HCT116 (cell line): ENCODE data around the gene THSD1. TPM values are rescaled to one million over a fixed set of nuclear protein-coding genes. Genes with fewer than 3 reads are reported as not detected.
"Not testable (repeated sequence)": the region's sequence is repeated elsewhere in the genome, so short reads cannot be mapped to it uniquely, and the experiment has no call there.

Experiments used
- ATAC-seq: fragments of 200-7000 bp; cut with Tn5 transposase; 2 replicates; pipeline ENCODE4 v1.9.1; 2020; ENCODE audit warnings: mild to moderate bottlenecking, moderate library complexity
- BruUV-seq: library from RNA; stranded (reverse); fragments of 400-500 nt; replicated peaks from 2 replicates; lab custom pipeline; 2021; lab: Mats Ljungman, UMichigan
- CTCF ChIA-PET: fragments of 300-600 bp; sonication (Branson Sonifier 250); formaldehyde crosslinking; loops from one replicate; lab custom pipeline; 2021; ENCODE audit warnings: antibody characterized with exemption; lab: Charles Lee
- POLR2A ChIA-PET: fragments of 300-600, 350-600 bp; sonication (Branson Sonifier 250); formaldehyde crosslinking; loops from one replicate; lab custom pipeline; 2021; ENCODE audit warnings: antibody characterized with exemption; lab: Charles Lee
- RAD21 ChIA-PET, 2 experiments: fragments of 300-600 bp; sonication (Branson Sonifier 250); formaldehyde crosslinking; loops; one replicate each; lab custom pipeline; 2023; ENCODE audit warnings: low total read pairs in 2 of 2; ENCODE audit not compliant: uncharacterized antibody in 2 of 2, unreplicated experiment in 2 of 2, low non-redundant PET in 1 of 2; lab: Charles Lee
- DNase-seq: peaks from one replicate; pipeline ENCODE4 v3.0.0-alpha.2; 2010; ENCODE audit warnings: low read depth, low spot score
- H2AFZ ChIP-seq: fragments of 200-600 bp; shearing (Covaris generic), sonication (generic); 2 replicates; pipeline ENCODE4 v1.6.1; 2017; ENCODE audit warnings: low read depth, mixed run types, mixed read lengths, antibody characterized with exemption, low read length; ENCODE audit not compliant: poor library complexity, severe bottlenecking
- H3K27ac ChIP-seq: 2 replicates; pipeline ENCODE4 v1.5.1; 2012; ENCODE audit warnings: low read depth, low read length
- H3K27me3 ChIP-seq: fragments of 200-600 bp; sonication (generic); 2 replicates; pipeline ENCODE4 v1.6.1; 2016; ENCODE audit warnings: mixed run types, low read length, mixed read lengths; ENCODE audit not compliant: insufficient read depth
- H3K36me3 ChIP-seq, 2 experiments: fragments of 200-500 bp in 1 of 2; fragments of 200-600 bp in 1 of 2; sonication (Bioruptor generic) in 1 of 2; sonication (generic) in 1 of 2; 2 replicates each; pipeline versions ENCODE4 v1.5.1 to v1.6.1; 2014 to 2016; ENCODE audit warnings: low read length in 2 of 2, inconsistent platforms in 1 of 2, mixed read lengths in 1 of 2, mixed run types in 1 of 2; ENCODE audit not compliant: insufficient read depth in 2 of 2, control insufficient read depth in 1 of 2
- H3K4me1 ChIP-seq, 2 experiments: fragments of 200-600 bp in 1 of 2; sonication (generic) in 1 of 2; 2 replicates each; pipeline versions ENCODE4 v1.5.1 to v1.6.1; 2012 to 2017; ENCODE audit warnings: low read length in 2 of 2, inconsistent platforms in 1 of 2, mild to moderate bottlenecking in 1 of 2, mixed read lengths in 1 of 2, mixed run types in 1 of 2, moderate library complexity in 1 of 2; ENCODE audit not compliant: insufficient read depth in 2 of 2, control insufficient read depth in 1 of 2
- H3K4me2 ChIP-seq: fragments of 200-600 bp; sonication (generic); 2 replicates; pipeline ENCODE4 v1.6.1; 2017; ENCODE audit warnings: mixed run types, low read length, mixed read lengths
- H3K4me3 ChIP-seq, 2 experiments: fragments of 200-600 bp in 1 of 2; sonication (generic) in 1 of 2; replicated peaks in 1 of 2; 2 replicates each; pipeline ENCODE4 v1.5.1; 2011 to 2016; ENCODE audit warnings: low read length in 2 of 2, control low read depth in 1 of 2, low read depth in 1 of 2, mild to moderate bottlenecking in 1 of 2, mixed read lengths in 1 of 2, mixed run types in 1 of 2
- H3K79me2 ChIP-seq: fragments of 200-600 bp; sonication (generic); 2 replicates; pipeline ENCODE4 v1.6.1; 2017; ENCODE audit warnings: mild to moderate bottlenecking, mixed run types, low read length, moderate library complexity, mixed read lengths; ENCODE audit not compliant: insufficient read depth
- H3K9ac ChIP-seq: fragments of 200-600 bp; sonication (generic); 2 replicates; pipeline ENCODE4 v1.6.1; 2016; ENCODE audit warnings: low read length, mixed read lengths
- H3K9me2 ChIP-seq: fragments of 200-600 bp; sonication (generic), shearing (Covaris generic); 2 replicates; pipeline ENCODE4 v1.6.1; 2017; ENCODE audit warnings: mixed run types, mild to moderate bottlenecking, moderate library complexity; ENCODE audit not compliant: insufficient read depth
- H3K9me3 ChIP-seq, 2 experiments: fragments of 200-500 bp in 1 of 2; fragments of 200-600 bp in 1 of 2; sonication (Bioruptor generic) in 1 of 2; sonication (generic) in 1 of 2; 2 replicates each; pipeline ENCODE4 v1.6.1; 2014 to 2017; ENCODE audit warnings: low read length in 2 of 2, mixed read lengths in 2 of 2, inconsistent platforms in 1 of 2, low read depth in 1 of 2, mild to moderate bottlenecking in 1 of 2, mixed run types in 1 of 2, moderate library complexity in 1 of 2; ENCODE audit not compliant: control insufficient read depth in 1 of 2, insufficient read depth in 1 of 2
- H4K20me1 ChIP-seq: fragments of 200-600 bp; sonication (generic), shearing (Covaris generic); 2 replicates; pipeline ENCODE4 v1.6.1; 2017; ENCODE audit warnings: mixed run types, mild to moderate bottlenecking, moderate library complexity; ENCODE audit not compliant: insufficient read depth
- intact Hi-C: fragments of 100-400 bp; cut with micrococcal nuclease; formaldehyde crosslinking; loops from 2 replicates; pipeline ENCODE4 v1.10.0; 2022
- total RNA-seq: library from RNA; stranded (reverse); gene quantifications from one replicate; pipeline ENCODE4 v1.2.1, GENCODE V29; 2021; ENCODE audit not compliant: unreplicated experiment

The THSD1 gene
- total RNA-seq, 1 experiment from 2014 or later: 0.76 TPM

GRCh38 chr13:52331844-52332243 lies 74.1 kb downstream of the THSD1 start:
- H4K20me1 ChIP-seq, H3K36me3 ChIP-seq, H3K9me3 ChIP-seq, H3K27ac ChIP-seq, CTCF ChIA-PET, H3K27me3 ChIP-seq, BruUV-seq, ATAC-seq, H3K9me2 ChIP-seq, H3K9ac ChIP-seq, DNase-seq, POLR2A ChIA-PET, RAD21 ChIA-PET, H3K4me1 ChIP-seq, H3K4me3 ChIP-seq, H3K79me2 ChIP-seq, intact Hi-C loops, H2AFZ ChIP-seq, H3K4me2 ChIP-seq: not testable (repeated sequence)

Other genes starting within 250 kb of the THSD1 start
- gene NEK3, start 246.6 kb downstream of the THSD1 start, total RNA-seq: 15.7 TPM
- gene VPS36, start 44.5 kb upstream of the THSD1 start, total RNA-seq: 34.8 TPM
- gene CKAP2, start 49.3 kb upstream of the THSD1 start, total RNA-seq: 80.2 TPM
- 6.2 TPM for gene HNRNPA1L2, start 236.3 kb upstream of the THSD1 start, total RNA-seq
- gene SUGT1, start 246.7 kb upstream of the THSD1 start, total RNA-seq: 75.6 TPM